GM12878 (cell line): Measurements from ENCODE around the gene EEF1B2. TPM values are rescaled to one million over a fixed set of nuclear protein-coding genes. Genes with fewer than 3 reads are reported as not detected.

Experiments
- BCL11A ChIP-seq: IDR thresholded peaks from 2 replicates; pipeline ENCODE4 v1.6.1; 2011; ENCODE audit warnings: low read depth, low read length
- BRCA1 ChIP-seq: IDR thresholded peaks from 2 replicates; pipeline ENCODE4 v1.6.1; 2011; ENCODE audit warnings: low read depth, low read length, improper control_type of control experiment
- HSF1 ChIP-seq: fragments of 150-350 bp; IDR thresholded peaks from 2 replicates; pipeline ENCODE4 v1.6.1; 2014; ENCODE audit warnings: mild to moderate bottlenecking, low read depth, low read length
- JUNB ChIP-seq: IDR thresholded peaks from 2 replicates; pipeline ENCODE4 v1.6.1; 2016; ENCODE audit warnings: antibody characterized with exemption, mild to moderate bottlenecking
- MEF2A ChIP-seq: IDR thresholded peaks from 2 replicates; pipeline ENCODE4 v1.6.1; 2011; ENCODE audit warnings: low read depth, mild to moderate bottlenecking, low read length, moderate library complexity; ENCODE audit not compliant: insufficient read depth
- MLLT1 ChIP-seq: fragments of 450-650 bp; IDR thresholded peaks from 2 replicates; pipeline ENCODE4 v1.6.1; 2016; ENCODE audit warnings: mild to moderate bottlenecking
- NFIC ChIP-seq: IDR thresholded peaks from 2 replicates; pipeline ENCODE4 v1.6.1; 2012; ENCODE audit warnings: low read depth, mild to moderate bottlenecking, inconsistent platforms, low read length, moderate library complexity
- NKRF ChIP-seq: fragments of 450-650 bp; conservative IDR thresholded peaks from 2 replicates; pipeline ENCODE4 v1.6.1; 2017; ENCODE audit warnings: mild to moderate bottlenecking, moderate library complexity
- NR2F1 ChIP-seq: fragments of 450-650 bp; conservative IDR thresholded peaks from 2 replicates; pipeline ENCODE4 v1.6.1; 2017; ENCODE audit warnings: mild to moderate bottlenecking
- NRF1 ChIP-seq: conservative IDR thresholded peaks from 2 replicates; pipeline ENCODE4 v1.6.1; 2011; ENCODE audit warnings: mild to moderate bottlenecking, low read depth, low read length, improper control_type of control experiment
- PAX5 ChIP-seq: IDR thresholded peaks from 2 replicates; pipeline ENCODE4 v1.6.1; 2011; ENCODE audit warnings: low read depth, low read length, borderline replicate concordance
- PML ChIP-seq: IDR thresholded peaks from 2 replicates; pipeline ENCODE4 v1.6.1; 2012; ENCODE audit warnings: low read length, inconsistent platforms
- RB1 ChIP-seq: fragments of 450-650 bp; formaldehyde crosslinking; IDR thresholded peaks from 2 replicates; pipeline ENCODE4 v1.6.1; 2017; ENCODE audit warnings: mild to moderate bottlenecking, borderline replicate concordance
- RELA ChIP-seq: fragments of 450-650 bp; IDR thresholded peaks from 2 replicates; pipeline ENCODE4 v1.8.0; 2014; ENCODE audit warnings: borderline replicate concordance; ENCODE audit not compliant: partially characterized antibody
- SMARCA5 ChIP-seq: fragments of 450-650 bp; IDR thresholded peaks from 2 replicates; pipeline ENCODE4 v1.6.1; 2017; ENCODE audit warnings: mild to moderate bottlenecking
- YY1 ChIP-seq: IDR thresholded peaks from 2 replicates; pipeline ENCODE4 v1.6.1; 2011; ENCODE audit warnings: low read depth, mild to moderate bottlenecking, low read length
- polyA plus RNA-seq, 11 experiments: library from polyadenylated mRNA; depleted of rRNA in 4 of 11; unstranded in 6 of 11; stranded (reverse) in 5 of 11; fragments of >200 nt; fragmentation: Nextera tagmentation in 4 of 11; fragmentation: Illumina TruSeq in 1 of 11; extraction: Ambion mirVana in 4 of 11; extraction: Trizol in 1 of 11; gene quantifications; 1 replicate in 1 of 11; 2 replicates in 10 of 11; pipeline versions ENCODE4 v1.2.1 to v1.2.3, GENCODE V29; 2011 to 2016; ENCODE audit warnings: inconsistent platforms in 2 of 11, missing spikeins in 2 of 11, low read depth in 1 of 11
- total RNA-seq, 4 experiments: library from RNA; depleted of rRNA in 3 of 4; stranded (reverse); fragments of >200 nt in 3 of 4; fragmentation: Illumina TruSeq in 1 of 4; extraction: Trizol in 1 of 4; gene quantifications; 2 replicates each; pipeline versions ENCODE4 v1.2.1 to v1.2.3, GENCODE V29; 2013 to 2021
- TF ChIP-seq, protein P1 (sequence below): fragments of 150-350 bp; IDR thresholded peaks from 2 replicates; pipeline ENCODE4 v1.6.1; 2016; ENCODE audit warnings: low read depth, low read length
- TF ChIP-seq, protein P2 (sequence below): fragments of 450-650 bp; IDR thresholded peaks from 2 replicates; pipeline ENCODE4 v1.6.1; 2017; ENCODE audit warnings: mild to moderate bottlenecking

EEF1B2 gene
- total and polyA plus RNA-seq, 10 of the 15 experiments (the other 5 are each of a cell fraction or from before 2014, with no cell fraction given), result 719 to 2,110 (median 1,232) TPM

- TF ChIP-seq, protein P1, sequence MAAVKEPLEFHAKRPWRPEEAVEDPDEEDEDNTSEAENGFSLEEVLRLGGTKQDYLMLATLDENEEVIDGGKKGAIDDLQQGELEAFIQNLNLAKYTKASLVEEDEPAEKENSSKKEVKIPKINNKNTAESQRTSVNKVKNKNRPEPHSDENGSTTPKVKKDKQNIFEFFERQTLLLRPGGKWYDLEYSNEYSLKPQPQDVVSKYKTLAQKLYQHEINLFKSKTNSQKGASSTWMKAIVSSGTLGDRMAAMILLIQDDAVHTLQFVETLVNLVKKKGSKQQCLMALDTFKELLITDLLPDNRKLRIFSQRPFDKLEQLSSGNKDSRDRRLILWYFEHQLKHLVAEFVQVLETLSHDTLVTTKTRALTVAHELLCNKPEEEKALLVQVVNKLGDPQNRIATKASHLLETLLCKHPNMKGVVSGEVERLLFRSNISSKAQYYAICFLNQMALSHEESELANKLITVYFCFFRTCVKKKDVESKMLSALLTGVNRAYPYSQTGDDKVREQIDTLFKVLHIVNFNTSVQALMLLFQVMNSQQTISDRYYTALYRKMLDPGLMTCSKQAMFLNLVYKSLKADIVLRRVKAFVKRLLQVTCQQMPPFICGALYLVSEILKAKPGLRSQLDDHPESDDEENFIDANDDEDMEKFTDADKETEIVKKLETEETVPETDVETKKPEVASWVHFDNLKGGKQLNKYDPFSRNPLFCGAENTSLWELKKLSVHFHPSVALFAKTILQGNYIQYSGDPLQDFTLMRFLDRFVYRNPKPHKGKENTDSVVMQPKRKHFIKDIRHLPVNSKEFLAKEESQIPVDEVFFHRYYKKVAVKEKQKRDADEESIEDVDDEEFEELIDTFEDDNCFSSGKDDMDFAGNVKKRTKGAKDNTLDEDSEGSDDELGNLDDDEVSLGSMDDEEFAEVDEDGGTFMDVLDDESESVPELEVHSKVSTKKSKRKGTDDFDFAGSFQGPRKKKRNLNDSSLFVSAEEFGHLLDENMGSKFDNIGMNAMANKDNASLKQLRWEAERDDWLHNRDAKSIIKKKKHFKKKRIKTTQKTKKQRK, result no peak
- TF ChIP-seq RELA, result no peak
- TF ChIP-seq PML, result peak; percentile 87
- TF ChIP-seq BRCA1, result no peak
- TF ChIP-seq PAX5, result peak; percentile 31; the same call in 1 of the 2 replicates
- 0 out of 2 replicates have a peak, but pooled peaks have one; percentile 5 for TF ChIP-seq NFIC
- no peak for TF ChIP-seq MEF2A
- TF ChIP-seq HSF1, result no peak
- peak; percentile 100 for TF ChIP-seq NR2F1
- no peak; the same call in 1 of the 2 replicates for TF ChIP-seq JUNB
- TF ChIP-seq NRF1, result no peak
- no peak for TF ChIP-seq BCL11A
- TF ChIP-seq RB1, result peak; percentile 37; the same call in 1 of the 2 replicates
- peak; percentile 97 for TF ChIP-seq YY1
- 0 out of 2 replicates have a peak, but pooled peaks have one; percentile 7 for TF ChIP-seq SMARCA5
- 0 out of 2 replicates have a peak, but pooled peaks have one; percentile 40 for TF ChIP-seq MLLT1
- TF ChIP-seq, protein P2, sequence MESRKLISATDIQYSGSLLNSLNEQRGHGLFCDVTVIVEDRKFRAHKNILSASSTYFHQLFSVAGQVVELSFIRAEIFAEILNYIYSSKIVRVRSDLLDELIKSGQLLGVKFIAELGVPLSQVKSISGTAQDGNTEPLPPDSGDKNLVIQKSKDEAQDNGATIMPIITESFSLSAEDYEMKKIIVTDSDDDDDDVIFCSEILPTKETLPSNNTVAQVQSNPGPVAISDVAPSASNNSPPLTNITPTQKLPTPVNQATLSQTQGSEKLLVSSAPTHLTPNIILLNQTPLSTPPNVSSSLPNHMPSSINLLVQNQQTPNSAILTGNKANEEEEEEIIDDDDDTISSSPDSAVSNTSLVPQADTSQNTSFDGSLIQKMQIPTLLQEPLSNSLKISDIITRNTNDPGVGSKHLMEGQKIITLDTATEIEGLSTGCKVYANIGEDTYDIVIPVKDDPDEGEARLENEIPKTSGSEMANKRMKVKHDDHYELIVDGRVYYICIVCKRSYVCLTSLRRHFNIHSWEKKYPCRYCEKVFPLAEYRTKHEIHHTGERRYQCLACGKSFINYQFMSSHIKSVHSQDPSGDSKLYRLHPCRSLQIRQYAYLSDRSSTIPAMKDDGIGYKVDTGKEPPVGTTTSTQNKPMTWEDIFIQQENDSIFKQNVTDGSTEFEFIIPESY, result no peak
- peak; percentile 89 for TF ChIP-seq NKRF
These were observed at the start of gene EEF1B2, which contains the start of gene NDUFS1 (continued) for GRCh38 chr2:206159346-206160124.
